ENCODE measurements around the gene GPSM3. TPM values are rescaled to one million over a fixed set of nuclear protein-coding genes. Genes with fewer than 3 reads are reported as not detected.

GPSM3 gene
- total and polyA plus RNA-seq, 2 donors (not counting 1 experiment from before 2014, with no cell fraction given): 194 to 299 TPM

GRCh38 chr6:32179766-32180405 lies 12.6 kb downstream of the GPSM3 start:
- H4K20me1 ChIP-seq (ENCODE audit: control insufficient read depth, insufficient read depth, low read length, poor library complexity, severe bottlenecking): no peaks in the 10 kb centered on the region
- Mint-ChIP-seq H3K9me3 (ENCODE audit: insufficient read depth) (no peaks in the 10 kb centered on the region), H3K27me3 (no peaks in the 10 kb centered on the region), H3K4me1 (peaks cover 57% of the 10 kb centered on the region), H3K4me3 (peak overlapping the region; percentile 97), H3K27ac (peak overlapping the region; percentile 44)
- no peak overlapping the region for H2AFZ ChIP-seq (ENCODE audit: insufficient read depth, low read depth, low read length, poor library complexity, severe bottlenecking)
- H3K36me3 ChIP-seq (replicated peaks in 1 of 2; ENCODE audit: control extremely low read depth in 1 of 2, control insufficient read depth in 1 of 2, extremely low read depth in 1 of 2, insufficient read depth in 2 of 2, low read length in 1 of 2): peaks cover 0 to 40% of the 10 kb centered on the region in 2 experiments
- no peaks in the 10 kb centered on the region for H3K9me3 ChIP-seq (ENCODE audit: control extremely low read depth in 1 of 3, control insufficient read depth in 2 of 3, insufficient read depth in 1 of 3, low read length in 2 of 3)
- intact Hi-C loops (cut with micrococcal nuclease): loop anchor here (5.0 kb wide), 6 partner anchors 223 to 1392 kb away; partner anchors contain the start of genes CSNK2B, HSD17B8, LY6G5B and NELFE
- CTCF ChIA-PET: interaction anchor here (1.0 to 1.2 kb wide), 3 partner anchors 16 to 805 kb away, joined by 3 to 4 read pairs (median 4); no protein-coding TSS in a partner anchor
- ATAC-seq (ENCODE audit: low read depth) (no peak), DNase-seq (no peak)
- H3K27me3 ChIP-seq (replicated peaks in 1 of 4; ENCODE audit: control extremely low read depth in 1 of 4, control insufficient read depth in 3 of 4, insufficient read depth in 4 of 4, low read length in 3 of 4): no peaks in the 10 kb centered on the region
- TF ChIP-seq EZH2 (IDR thresholded peaks at IDR 0.05; ENCODE audit: borderline replicate concordance, insufficient read depth, low read depth, low read length, poor library complexity, severe bottlenecking) (no peak), CTCF (IDR thresholded peaks at IDR 0.05) (no peak)
- no peak overlapping the region for H3K9ac ChIP-seq (ENCODE audit: low read length)
- no peak overlapping the region for H3K4me3 ChIP-seq (ENCODE audit: control extremely low read depth in 1 of 5, extremely low read depth in 1 of 5, insufficient read depth in 1 of 5, low read depth in 2 of 5, low read length in 4 of 5)
- no peak overlapping the region for H3K27ac ChIP-seq (ENCODE audit: low read length in 2 of 2)
- peaks cover 38% of the 10 kb centered on the region for H3K79me2 ChIP-seq (ENCODE audit: control insufficient read depth, insufficient read depth, low read length)
- POLR2A ChIA-PET: interaction anchor here (1.0 to 1.7 kb wide), 3 partner anchors 10 to 15 kb away, joined by 3 to 7 read pairs (median 5); partner anchors contain the start of genes GPSM3 and PBX2
- H3K4me2 ChIP-seq (replicated peaks; ENCODE audit: low read depth, low read length, poor library complexity, severe bottlenecking): peak overlapping the region; percentile 93
- 89% methylated on average over 9 of the region's 10 CpGs for WGBS (ENCODE audit: insufficient coverage)
- peaks cover 31 to 37% of the 10 kb centered on the region in 2 donors for H3K4me1 ChIP-seq (ENCODE audit: control insufficient read depth in 2 of 2, insufficient read depth in 2 of 2, low read length in 2 of 2)

All from B cell (primary cell).